ENCODE results near the gene CD160.
"Not testable (repeated sequence)": the region's sequence is repeated elsewhere in the genome, so short reads cannot be mapped to it uniquely, and the experiment has no call there.

The CD160 gene

GRCh38 chr1:145759721-145760120 lies 40.4 kb downstream of the CD160 start:
- DNase-seq (ENCODE audit: low spot score) = no peak

- not testable (repeated sequence) for DNase-seq (ENCODE audit: low spot score)
These were observed 41.2 kb downstream of the CD160 start for GRCh38 chr1:145760395-145760949.

- DNase-seq (ENCODE audit: low spot score) = not testable (repeated sequence)
These were observed 42.2 kb downstream of the CD160 start for GRCh38 chr1:145761498-145761897.

GRCh38 chr1:145762001-145762400 lies 42.7 kb downstream of the CD160 start:
- not testable (repeated sequence) for DNase-seq (ENCODE audit: low spot score)

GRCh38 chr1:145764231-145764940 lies 45.1 kb downstream of the CD160 start:
- DNase-seq (ENCODE audit: low spot score) = not testable (repeated sequence)

- DNase-seq (ENCODE audit: low spot score) = not testable (repeated sequence)
These were observed 45.8 kb downstream of the CD160 start for GRCh38 chr1:145765127-145765526.

GRCh38 chr1:145765585-145766360 lies 46.5 kb downstream of the CD160 start:
- not testable (repeated sequence) for DNase-seq (ENCODE audit: low spot score)

GRCh38 chr1:145766926-145767325 lies 47.6 kb downstream of the CD160 start:
- not testable (repeated sequence) for DNase-seq (ENCODE audit: low spot score)

GRCh38 chr1:145768004-145768403 lies 48.7 kb downstream of the CD160 start:
- DNase-seq (ENCODE audit: low spot score) = not testable (repeated sequence)

GRCh38 chr1:145771056-145771455 lies 51.8 kb downstream of the CD160 start:
- DNase-seq (ENCODE audit: low spot score) = no peak

GRCh38 chr1:145773423-145773822 lies 54.1 kb downstream of the CD160 start:
- DNase-seq (ENCODE audit: low spot score) = no peak

- DNase-seq (ENCODE audit: low spot score) = peak; percentile 12
These were observed 58.3 kb downstream of the CD160 start for GRCh38 chr1:145777357-145778145.

GRCh38 chr1:145778146-145778540 lies 58.8 kb downstream of the CD160 start:
- no peak for DNase-seq (ENCODE audit: low spot score)

- peak; percentile 63 for DNase-seq (ENCODE audit: low spot score)
These were observed 63.2 kb downstream of the CD160 start for GRCh38 chr1:145782272-145783099.

GRCh38 chr1:145784409-145784808 lies 65.1 kb downstream of the CD160 start:
- no peak for DNase-seq (ENCODE audit: low spot score)

GRCh38 chr1:145785547-145785946 lies 66.2 kb downstream of the CD160 start:
- DNase-seq (ENCODE audit: low spot score) = no peak

GRCh38 chr1:145786271-145786670 lies 67.0 kb downstream of the CD160 start:
- no peak for DNase-seq (ENCODE audit: low spot score)

GRCh38 chr1:145788580-145788979 lies 69.3 kb downstream of the CD160 start:
- DNase-seq (ENCODE audit: low spot score) = no peak
